H9 (cell line): ENCODE data around the gene TMA7. TPM values are rescaled to one million over a fixed set of nuclear protein-coding genes. Genes with fewer than 3 reads are reported as not detected.

ENCODE experiments used
- DNase-seq: peaks from one replicate; pipeline ENCODE4 v3.0.0-alpha.2; 2017
- H2AFZ ChIP-seq: one replicate; pipeline ENCODE4 v1.6.1; 2013; ENCODE audit warnings: mild to moderate bottlenecking, low read length, control low read depth, moderate library complexity
- H2AK5ac ChIP-seq: 2 replicates; pipeline ENCODE4 v1.6.1; 2013; ENCODE audit warnings: low read length, control low read depth, mixed read lengths; ENCODE audit not compliant: insufficient read length
- H2BK120ac ChIP-seq: one replicate; pipeline ENCODE4 v1.6.1; 2013; ENCODE audit warnings: low read depth, mild to moderate bottlenecking, low read length, control low read depth, inconsistent platforms; ENCODE audit not compliant: poor library complexity, severe bottlenecking
- H2BK12ac ChIP-seq: 2 replicates; pipeline ENCODE4 v1.6.1; 2013; ENCODE audit warnings: low read length, control low read depth, mixed read lengths, low read depth; ENCODE audit not compliant: insufficient read length
- H2BK15ac ChIP-seq: 2 replicates; pipeline ENCODE4 v1.6.1; 2013; ENCODE audit warnings: low read depth, low read length, control low read depth
- H2BK20ac ChIP-seq: one replicate; pipeline ENCODE4 v1.6.1; 2013; ENCODE audit warnings: low read depth, mild to moderate bottlenecking, low read length, control low read depth, inconsistent platforms; ENCODE audit not compliant: poor library complexity, severe bottlenecking
- H2BK5ac ChIP-seq: 2 replicates; pipeline ENCODE4 v1.6.1; 2013; ENCODE audit warnings: low read length, control low read depth, mixed read lengths; ENCODE audit not compliant: insufficient read length
- H3K14ac ChIP-seq: 2 replicates; pipeline ENCODE4 v1.6.1; 2013; ENCODE audit warnings: low read length, control low read depth; ENCODE audit not compliant: insufficient read depth
- H3K18ac ChIP-seq: 2 replicates; pipeline ENCODE4 v1.6.1; 2013; ENCODE audit warnings: low read depth, mild to moderate bottlenecking, mixed read lengths, low read length, control low read depth; ENCODE audit not compliant: insufficient read length
- H3K23ac ChIP-seq: 2 replicates; pipeline ENCODE4 v1.6.1; 2013; ENCODE audit warnings: low read length, control low read depth, mixed read lengths, low read depth; ENCODE audit not compliant: insufficient read length
- H3K23me2 ChIP-seq: 2 replicates; pipeline ENCODE4 v1.6.1; 2013; ENCODE audit warnings: low read depth, mild to moderate bottlenecking, mixed read lengths, low read length, control low read depth; ENCODE audit not compliant: insufficient read length, poor library complexity, severe bottlenecking
- H3K27ac ChIP-seq: 2 replicates; pipeline ENCODE4 v1.5.1; 2013; ENCODE audit warnings: low read length, control low read depth, mixed read lengths, low read depth; ENCODE audit not compliant: insufficient read length
- H3K27me3 ChIP-seq: 2 replicates; pipeline ENCODE4 v1.6.1; 2013; ENCODE audit warnings: low read length, control low read depth, inconsistent platforms; ENCODE audit not compliant: insufficient read depth
- H3K4ac ChIP-seq: 2 replicates; pipeline ENCODE4 v1.6.1; 2013; ENCODE audit warnings: low read depth, mild to moderate bottlenecking, control low read depth, inconsistent platforms, low read length, moderate library complexity
- H3K4me1 ChIP-seq: 2 replicates; pipeline ENCODE4 v1.6.1; 2013; ENCODE audit warnings: low read length, control low read depth, inconsistent platforms; ENCODE audit not compliant: insufficient read depth
- H3K4me2 ChIP-seq: 2 replicates; pipeline ENCODE4 v1.6.1; 2013; ENCODE audit warnings: low read length, control low read depth, mixed read lengths; ENCODE audit not compliant: insufficient read length, insufficient read depth
- H3K56ac ChIP-seq: 2 replicates; pipeline ENCODE4 v1.6.1; 2013; ENCODE audit warnings: low read depth, mild to moderate bottlenecking, mixed read lengths, low read length, control low read depth; ENCODE audit not compliant: insufficient read length
- H3K79me1 ChIP-seq: 2 replicates; pipeline ENCODE4 v1.6.1; 2013; ENCODE audit warnings: low read depth, mild to moderate bottlenecking, moderate library complexity, low read length, control low read depth, inconsistent platforms; ENCODE audit not compliant: insufficient read depth, poor library complexity, severe bottlenecking
- H3K79me2 ChIP-seq: 2 replicates; pipeline ENCODE4 v1.6.1; 2013; ENCODE audit warnings: low read length, control low read depth, inconsistent platforms; ENCODE audit not compliant: insufficient read depth
- H3K9ac ChIP-seq: 2 replicates; pipeline ENCODE4 v1.6.1; 2013; ENCODE audit warnings: low read length, control low read depth, mixed read lengths; ENCODE audit not compliant: insufficient read length; ENCODE audit errors: extremely low read depth
- H3K9me3 ChIP-seq: one replicate; pipeline ENCODE4 v1.6.1; 2013; ENCODE audit warnings: low read depth, low read length, inconsistent platforms; ENCODE audit not compliant: control insufficient read depth
- H3T11ph ChIP-seq: one replicate; pipeline ENCODE4 v1.6.1; 2013; ENCODE audit warnings: mild to moderate bottlenecking, low read length, control low read depth, inconsistent platforms
- H4K20me1 ChIP-seq: one replicate; pipeline ENCODE4 v1.6.1; 2013; ENCODE audit not compliant: control insufficient read depth, insufficient read length, insufficient read depth
- H4K5ac ChIP-seq: 2 replicates; pipeline ENCODE4 v1.6.1; 2013; ENCODE audit warnings: low read depth, mild to moderate bottlenecking, mixed read lengths, low read length, control low read depth; ENCODE audit not compliant: insufficient read length
- H4K8ac ChIP-seq: replicated peaks from 2 replicates; pipeline ENCODE4 v1.6.1; 2013; ENCODE audit warnings: low read length, control low read depth, mixed read lengths, low read depth; ENCODE audit not compliant: insufficient read length
- H4K91ac ChIP-seq: 2 replicates; pipeline ENCODE4 v1.6.1; 2013; ENCODE audit warnings: low read depth, mild to moderate bottlenecking, moderate library complexity, mixed read lengths, low read length, control low read depth; ENCODE audit not compliant: insufficient read length
- H3K27ac Mint-ChIP-seq, 3 experiments: 2 replicates in 2 of 3; 3 replicates in 1 of 3; pipeline ENCODE4 v1.8.0; 2020 to 2021; ENCODE audit warnings: mixed read lengths in 3 of 3, mild to moderate bottlenecking in 1 of 3, moderate library complexity in 1 of 3
- H3K27me3 Mint-ChIP-seq: 2 replicates; pipeline ENCODE4 v1.8.0; 2021; ENCODE audit warnings: low read depth, mild to moderate bottlenecking, moderate library complexity, mixed read lengths
- H3K36me3 Mint-ChIP-seq, 3 experiments: 2 replicates in 2 of 3; 3 replicates in 1 of 3; pipeline ENCODE4 v1.8.0; 2020 to 2021; ENCODE audit warnings: low read depth in 3 of 3, mixed read lengths in 3 of 3; ENCODE audit not compliant: insufficient read depth in 1 of 3
- H3K4me1 Mint-ChIP-seq, 2 experiments: 2 replicates each; pipeline ENCODE4 v1.8.0; 2020; ENCODE audit warnings: mixed read lengths in 2 of 2
- H3K4me3 Mint-ChIP-seq, 2 experiments: 2 replicates in 1 of 2; 3 replicates in 1 of 2; pipeline ENCODE4 v1.8.0; 2020 to 2021; ENCODE audit warnings: mild to moderate bottlenecking in 2 of 2, mixed read lengths in 2 of 2, moderate library complexity in 1 of 2
- H3K9me3 Mint-ChIP-seq, 2 experiments: 2 replicates in 1 of 2; 3 replicates in 1 of 2; pipeline ENCODE4 v1.8.0; 2020; ENCODE audit warnings: mild to moderate bottlenecking in 2 of 2, mixed read lengths in 2 of 2, moderate library complexity in 1 of 2
- WGBS: extraction: QIAGEN DNeasy Blood & Tissue Kit; methylation state at CpG from one replicate; pipeline ENCODE4 v1.1.7; 2013; ENCODE audit warnings: missing lambda C conversion rate, low lambda C conversion rate, mixed read lengths; ENCODE audit not compliant: insufficient read length; ENCODE audit errors: extremely low coverage; 5-methylcytosine and 5-hydroxymethylcytosine counted together
- total RNA-seq: library from RNA; stranded (reverse); gene quantifications from 2 replicates; pipeline ENCODE4 v1.2.1, GENCODE V29; 2021
- TF ChIP-seq, protein P1 (sequence below): fragments of 200-600 bp; sonication (generic); conservative IDR thresholded peaks from 3 replicates; pipeline ENCODE4 v1.8.0; 2021; ENCODE audit warnings: antibody characterized with exemption, mild to moderate bottlenecking

TMA7 gene
- total RNA-seq, 1 experiment from 2014 or later, result 305 TPM

DNA sequence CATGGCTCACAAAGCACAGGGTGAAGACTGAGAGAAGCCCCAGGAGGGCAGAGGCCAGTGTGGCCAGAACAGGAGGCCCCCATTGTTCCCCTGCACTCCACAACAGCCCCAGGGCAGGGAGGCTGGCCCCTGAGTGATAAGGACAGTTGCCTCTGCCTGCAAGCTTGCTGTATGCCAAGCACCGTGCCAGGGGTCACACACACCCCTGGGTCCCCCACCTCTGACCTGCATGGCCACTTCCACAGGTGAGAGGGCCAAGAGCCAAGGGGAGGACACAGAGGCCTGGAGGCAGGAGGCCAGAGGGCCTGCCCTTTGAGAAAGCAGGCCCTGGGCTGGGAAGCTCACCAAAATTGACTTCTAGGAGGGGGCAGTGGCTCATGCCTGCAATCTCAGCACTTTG, 30.2 kb downstream of the TMA7 start:
- Histone ChIP-seq H3K56ac (no peak overlapping the region), H2BK15ac (no peak overlapping the region), H3K23ac (no peak overlapping the region), H2AFZ (no peak overlapping the region), H3K27ac (no peak overlapping the region), H3K4ac (no peak overlapping the region), H2BK5ac (no peak overlapping the region), H3K23me2 (peaks cover 5% of the 10 kb centered on the region), H4K91ac (no peak overlapping the region), H2BK20ac (no peak overlapping the region), H3K4me1 (peaks cover 4% of the 10 kb centered on the region; the same call in 1 of the 2 replicates), H4K5ac (no peak overlapping the region), H2BK12ac (no peak overlapping the region), H3K14ac (no peak overlapping the region), H2BK120ac (no peak overlapping the region), H3K79me2 (no peaks in the 10 kb centered on the region; the same call in 1 of the 2 replicates), H3K9me3 (no peaks in the 10 kb centered on the region), H3K18ac (no peak overlapping the region), H3K4me2 (no peak overlapping the region), H4K8ac (no peak overlapping the region), H4K20me1 (no peaks in the 10 kb centered on the region), H3K9ac (no peak overlapping the region), H3T11ph (no peak overlapping the region), H2AK5ac (no peak overlapping the region), H3K27me3 (no peaks in the 10 kb centered on the region), H3K79me1 (no peaks in the 10 kb centered on the region)
- no CpG with 5 or more reads among the region's 1 CpG for WGBS
- no peaks in the 10 kb centered on the region; a peak in 1 of 5 replicates for H3K9me3 Mint-ChIP-seq
- peaks cover 29 to 41% of the 10 kb centered on the region in 2 experiments for H3K4me1 Mint-ChIP-seq
- no peak for DNase-seq
- H3K27ac Mint-ChIP-seq, result peak overlapping the region; percentile 28 to 88 (median 71); a peak in 3 of 7 replicates
- peaks cover 15 to 32% (median 30%) of the 10 kb centered on the region in 3 experiments for H3K36me3 Mint-ChIP-seq
- TF ChIP-seq, protein P1, sequence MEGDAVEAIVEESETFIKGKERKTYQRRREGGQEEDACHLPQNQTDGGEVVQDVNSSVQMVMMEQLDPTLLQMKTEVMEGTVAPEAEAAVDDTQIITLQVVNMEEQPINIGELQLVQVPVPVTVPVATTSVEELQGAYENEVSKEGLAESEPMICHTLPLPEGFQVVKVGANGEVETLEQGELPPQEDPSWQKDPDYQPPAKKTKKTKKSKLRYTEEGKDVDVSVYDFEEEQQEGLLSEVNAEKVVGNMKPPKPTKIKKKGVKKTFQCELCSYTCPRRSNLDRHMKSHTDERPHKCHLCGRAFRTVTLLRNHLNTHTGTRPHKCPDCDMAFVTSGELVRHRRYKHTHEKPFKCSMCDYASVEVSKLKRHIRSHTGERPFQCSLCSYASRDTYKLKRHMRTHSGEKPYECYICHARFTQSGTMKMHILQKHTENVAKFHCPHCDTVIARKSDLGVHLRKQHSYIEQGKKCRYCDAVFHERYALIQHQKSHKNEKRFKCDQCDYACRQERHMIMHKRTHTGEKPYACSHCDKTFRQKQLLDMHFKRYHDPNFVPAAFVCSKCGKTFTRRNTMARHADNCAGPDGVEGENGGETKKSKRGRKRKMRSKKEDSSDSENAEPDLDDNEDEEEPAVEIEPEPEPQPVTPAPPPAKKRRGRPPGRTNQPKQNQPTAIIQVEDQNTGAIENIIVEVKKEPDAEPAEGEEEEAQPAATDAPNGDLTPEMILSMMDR, result no peak
- H3K27me3 Mint-ChIP-seq, result no peaks in the 10 kb centered on the region; the same call in 1 of the 2 replicates
- H3K4me3 Mint-ChIP-seq, result peak overlapping the region in 1 of 2 experiments; percentile 27; a peak in 1 of 5 replicates
